ENCODE data around the gene NECTIN3.

- TF ChIP-seq EP300 (IDR thresholded peaks at IDR 0.05; ENCODE audit: borderline replicate concordance) (no peak), EGR1 (IDR thresholded peaks at IDR 0.05) (no peak), NFIC (IDR thresholded peaks at IDR 0.05) (no peak), CEBPB (IDR thresholded peaks at IDR 0.05) (no peak), REST (IDR thresholded peaks at IDR 0.05; ENCODE audit: low read depth) (no peak), TCF12 (IDR thresholded peaks at IDR 0.05; ENCODE audit: low read depth) (no peak)
Observed at GRCh38 chr3:111236836-111237713, 165.5 kb downstream of the NECTIN3 start.

Measured in Ishikawa (cell line).